Stimulated activated CD4-positive, alpha-beta T cell treated with anti-CD3 and anti-CD28 coated beads, Interleukin-1b, Interleukin-23, amount 100 ng/mL, for 4 hours (primary cell): Measurements from ENCODE around the gene CMTR1.
"Not testable (repeated sequence)": the region's sequence is repeated elsewhere in the genome, so short reads cannot be mapped to it uniquely, and the experiment has no call there.

Experiments
- DNase-seq, 2 donors: peaks; one replicate each; pipeline ENCODE4 v3.0.0-alpha.2; 2020; ENCODE audit warnings: low read depth in 2 of 2

The CMTR1 gene, protein sequence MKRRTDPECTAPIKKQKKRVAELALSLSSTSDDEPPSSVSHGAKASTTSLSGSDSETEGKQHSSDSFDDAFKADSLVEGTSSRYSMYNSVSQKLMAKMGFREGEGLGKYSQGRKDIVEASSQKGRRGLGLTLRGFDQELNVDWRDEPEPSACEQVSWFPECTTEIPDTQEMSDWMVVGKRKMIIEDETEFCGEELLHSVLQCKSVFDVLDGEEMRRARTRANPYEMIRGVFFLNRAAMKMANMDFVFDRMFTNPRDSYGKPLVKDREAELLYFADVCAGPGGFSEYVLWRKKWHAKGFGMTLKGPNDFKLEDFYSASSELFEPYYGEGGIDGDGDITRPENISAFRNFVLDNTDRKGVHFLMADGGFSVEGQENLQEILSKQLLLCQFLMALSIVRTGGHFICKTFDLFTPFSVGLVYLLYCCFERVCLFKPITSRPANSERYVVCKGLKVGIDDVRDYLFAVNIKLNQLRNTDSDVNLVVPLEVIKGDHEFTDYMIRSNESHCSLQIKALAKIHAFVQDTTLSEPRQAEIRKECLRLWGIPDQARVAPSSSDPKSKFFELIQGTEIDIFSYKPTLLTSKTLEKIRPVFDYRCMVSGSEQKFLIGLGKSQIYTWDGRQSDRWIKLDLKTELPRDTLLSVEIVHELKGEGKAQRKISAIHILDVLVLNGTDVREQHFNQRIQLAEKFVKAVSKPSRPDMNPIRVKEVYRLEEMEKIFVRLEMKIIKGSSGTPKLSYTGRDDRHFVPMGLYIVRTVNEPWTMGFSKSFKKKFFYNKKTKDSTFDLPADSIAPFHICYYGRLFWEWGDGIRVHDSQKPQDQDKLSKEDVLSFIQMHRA

DNA sequence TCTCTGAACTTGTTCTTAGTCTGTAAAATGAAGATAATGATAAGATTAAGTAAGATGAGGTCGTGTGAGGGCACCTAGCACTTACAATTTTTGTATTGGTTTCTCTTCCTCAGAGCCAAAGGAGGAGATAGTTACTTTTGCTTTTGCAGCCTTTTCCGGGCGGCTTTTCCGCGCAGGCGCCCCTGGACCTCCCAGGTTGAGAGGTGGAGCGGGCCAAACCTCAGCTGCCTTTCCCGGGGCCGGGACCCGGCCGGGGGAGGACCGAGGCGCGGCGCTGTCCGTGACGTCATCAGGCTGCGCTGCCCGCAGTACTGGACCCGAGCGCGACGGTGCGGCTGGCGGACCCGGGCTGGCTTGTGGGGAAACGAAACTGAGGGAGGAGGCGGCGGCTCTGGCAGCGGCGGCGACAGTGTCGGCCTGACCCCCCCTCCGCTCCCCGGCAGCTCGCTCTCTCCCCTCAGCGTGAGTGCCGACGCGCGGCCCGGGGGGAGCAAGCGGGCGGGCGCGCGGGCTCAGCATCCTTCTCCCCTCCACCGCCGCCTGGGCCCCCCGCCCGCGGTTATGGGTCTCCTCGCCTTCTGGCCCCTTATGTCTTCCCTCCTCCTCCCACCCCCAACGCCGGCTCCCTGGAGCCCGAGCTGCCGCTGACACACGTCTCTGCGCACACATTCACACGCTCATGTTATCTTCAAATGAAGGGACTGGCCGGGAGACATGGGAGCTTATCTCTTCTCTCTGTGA is at the start of gene CMTR1:
Gene CMTR1 (plus strand): TSS at position 306 of the 741 bp plus-strand sequence. CDS start 2,409 bp downstream, outside the sequence.
- DNase-seq, result peak; percentile 93 to 95

DNA sequence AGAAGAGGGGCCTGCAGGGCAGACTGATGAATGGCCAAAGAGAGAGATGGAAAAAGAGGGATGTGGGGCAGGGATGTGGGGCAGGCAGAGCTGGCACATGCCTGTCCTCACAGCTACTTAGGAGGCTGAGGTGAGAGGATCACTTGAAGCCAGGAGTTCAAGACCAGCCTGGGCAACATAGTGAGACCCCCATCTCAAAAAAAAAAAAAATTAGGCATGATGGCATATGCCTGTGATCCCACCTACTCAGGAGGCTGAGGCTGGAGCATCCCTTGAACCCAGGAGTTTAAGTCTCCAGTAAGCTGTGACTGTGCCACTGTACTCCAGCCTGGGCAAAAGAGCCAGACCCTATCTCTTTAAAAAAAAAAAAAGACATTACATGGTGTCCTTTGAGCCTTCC is 44.4 kb upstream of the CMTR1 start:
- no peak for DNase-seq

- no peak for DNase-seq
Measured at GRCh38 chr6:37389857-37390256, 43.2 kb upstream of the CMTR1 start.

DNA sequence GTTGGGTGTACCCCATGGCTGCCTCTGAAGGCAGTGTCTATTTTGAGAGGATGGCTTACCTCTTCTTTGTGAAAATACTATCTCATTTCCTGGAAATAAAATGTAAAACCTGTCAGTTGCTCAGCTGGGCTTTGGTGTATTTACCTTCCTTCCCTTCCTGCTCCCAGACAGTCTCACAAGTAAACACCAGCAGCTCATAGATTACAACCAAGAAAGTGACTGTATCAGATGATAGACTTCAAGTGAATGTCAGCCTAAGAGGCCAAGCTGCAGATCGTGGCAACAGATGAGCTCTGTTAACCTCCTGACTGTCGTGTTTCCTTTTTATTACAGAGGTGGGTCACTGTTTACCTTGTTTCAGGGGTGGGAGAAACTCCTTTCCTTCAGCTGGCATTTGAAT is 41.9 kb upstream of the CMTR1 start:
- DNase-seq, result no peak

DNA sequence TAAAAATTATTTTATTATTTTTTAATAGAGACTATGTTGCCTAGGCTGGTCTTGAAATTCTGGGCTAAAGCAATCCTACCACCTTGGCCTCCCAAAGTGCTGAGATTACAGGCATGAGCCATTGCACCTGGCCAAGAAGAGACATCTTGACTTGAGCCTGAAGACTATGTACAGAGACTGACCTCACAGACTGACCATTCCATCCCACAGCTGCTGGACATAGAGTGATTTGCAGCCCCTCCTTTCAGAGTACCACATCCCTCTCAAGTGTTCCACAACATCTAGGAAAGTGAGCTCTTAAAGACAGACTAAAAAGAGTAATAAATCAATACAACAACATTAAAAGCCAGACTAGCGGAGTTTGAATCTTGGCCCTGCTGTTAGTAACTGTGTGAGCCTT is 40.2 kb upstream of the CMTR1 start:
- DNase-seq, result no peak

DNA sequence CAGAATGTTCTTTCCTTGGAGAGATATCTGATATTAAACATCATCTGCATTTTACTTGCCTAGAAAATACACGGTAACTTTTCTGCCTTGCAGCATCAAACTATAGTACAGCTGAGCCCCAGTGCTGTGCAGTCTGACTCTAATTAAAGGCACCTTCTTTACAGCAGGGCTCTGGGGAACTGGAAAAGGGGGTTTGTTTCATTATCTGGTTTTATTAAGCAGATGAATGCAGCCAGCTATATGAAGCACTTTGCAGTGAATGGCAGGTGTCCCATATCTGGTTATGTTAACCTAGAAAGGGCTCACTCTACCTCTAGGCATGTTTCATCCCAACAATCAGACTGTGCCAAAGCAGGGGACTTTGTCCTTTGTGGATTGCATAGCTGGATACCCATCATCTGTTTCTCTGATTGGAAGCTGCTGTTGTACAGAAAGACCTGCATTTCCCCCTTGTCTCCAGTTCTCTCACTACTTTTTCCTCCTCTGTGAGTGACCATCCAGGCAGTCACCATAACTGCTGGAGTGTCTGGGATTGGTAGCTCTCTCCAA is 39.6 kb upstream of the CMTR1 start:
- no peak for DNase-seq

DNA sequence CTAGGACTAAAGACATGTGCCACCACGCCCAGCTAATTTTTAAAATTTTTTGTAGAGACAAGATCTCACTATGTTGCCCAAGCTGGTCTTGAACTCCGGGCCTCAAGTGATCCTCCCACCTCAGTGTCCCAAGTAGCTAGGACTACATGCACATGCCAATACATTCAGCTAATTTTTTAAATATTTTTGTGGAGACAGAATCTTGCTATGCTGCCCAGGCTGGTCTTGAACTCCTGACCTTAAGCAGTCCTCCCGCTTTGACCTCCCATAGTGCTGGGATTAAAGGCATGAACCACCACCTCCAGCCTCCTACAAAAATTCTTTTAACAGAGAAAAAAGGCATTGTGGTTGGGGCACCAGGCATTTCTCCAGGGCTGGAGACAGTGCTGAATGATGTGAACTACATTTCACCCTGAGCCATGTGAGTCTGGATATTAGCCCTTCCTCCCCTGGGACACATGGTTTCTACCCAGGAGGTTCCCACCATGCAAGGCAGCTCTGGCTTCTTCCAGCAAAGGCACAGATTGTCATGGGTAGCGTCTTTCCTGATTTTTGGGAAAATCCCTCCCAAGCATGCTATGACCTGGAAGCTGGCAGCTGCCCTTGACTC is 36.3 kb upstream of the CMTR1 start:
- DNase-seq, result no peak

DNA sequence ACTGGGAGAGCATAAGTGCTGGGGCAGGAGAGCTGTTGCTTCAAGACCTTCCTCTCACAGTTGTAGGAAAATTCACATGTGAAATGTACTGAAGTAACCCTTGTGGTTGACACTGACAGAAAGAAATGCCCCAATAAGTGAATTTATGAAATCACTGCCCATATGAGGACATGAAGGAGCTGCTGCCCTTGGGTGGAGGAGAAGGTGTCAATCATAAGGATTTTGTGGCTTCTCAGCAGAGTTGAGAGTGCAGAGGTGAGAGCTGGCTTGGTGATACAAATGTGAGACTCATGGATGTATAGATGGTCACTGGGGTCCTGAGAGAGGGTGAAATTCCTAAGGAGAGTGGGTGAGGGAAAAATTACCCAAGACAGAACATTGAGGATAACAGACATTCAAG is 33.9 kb upstream of the CMTR1 start:
- DNase-seq, result no peak

DNA sequence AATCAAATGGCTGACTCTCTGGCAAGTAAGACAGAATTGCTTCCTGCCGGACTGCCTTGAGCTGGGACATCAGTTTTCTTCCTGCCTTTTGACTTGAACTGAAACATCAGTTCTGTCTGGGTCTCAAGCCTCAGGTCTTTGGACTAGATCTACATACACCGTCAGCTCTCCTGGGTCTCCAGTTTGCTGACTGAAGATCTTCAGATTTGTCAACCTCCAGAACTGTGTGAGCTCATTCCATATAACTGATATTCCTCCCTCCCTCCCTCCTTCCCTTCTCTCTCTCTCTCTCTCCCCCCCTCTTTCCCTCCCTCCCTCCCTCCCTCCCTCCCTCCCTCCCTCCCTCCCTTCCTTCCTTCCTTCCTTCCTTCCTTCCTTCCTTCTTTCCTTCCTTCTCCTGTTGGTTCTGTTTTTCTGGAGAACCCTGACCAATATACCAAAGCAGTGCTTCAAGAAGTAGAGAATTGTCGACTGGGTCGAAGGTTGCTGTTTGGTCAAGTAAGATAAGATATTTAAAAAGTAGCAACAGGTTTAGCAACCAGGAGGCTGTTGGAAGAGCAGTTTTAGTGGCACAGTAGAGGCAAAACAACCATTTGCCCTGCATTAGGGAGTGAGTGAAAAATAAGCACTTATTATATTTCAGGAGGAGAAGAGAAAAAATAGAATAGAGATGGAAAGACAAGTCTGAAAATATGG is 33.1 kb upstream of the CMTR1 start:
- DNase-seq, result no peak

DNA sequence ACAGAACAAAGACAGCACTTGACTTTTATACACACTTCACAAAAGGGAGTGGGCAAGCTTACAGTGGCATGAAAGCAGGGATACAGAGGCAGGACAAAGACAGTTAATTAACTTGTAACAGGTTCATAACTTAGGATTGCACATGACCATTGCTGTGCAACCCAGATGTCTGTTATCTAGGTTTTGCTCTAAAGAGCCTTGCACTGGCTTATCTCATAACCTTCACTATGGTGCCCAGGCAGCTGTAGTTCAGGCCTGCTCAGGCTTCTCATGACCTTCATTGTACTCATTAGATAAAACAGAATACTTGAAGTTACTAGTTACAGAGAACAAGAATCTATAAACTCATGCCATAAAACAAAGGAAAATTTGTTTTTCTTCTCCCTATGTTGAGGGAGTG is 31.4 kb upstream of the CMTR1 start:
- not testable (repeated sequence) for DNase-seq

- no peak for DNase-seq
Measured at GRCh38 chr6:37406726-37407341, 26.2 kb upstream of the CMTR1 start.

- no peak for DNase-seq
Measured at GRCh38 chr6:37407948-37408347, 25.1 kb upstream of the CMTR1 start.

- DNase-seq, result no peak
Measured at GRCh38 chr6:37409501-37409900, 23.5 kb upstream of the CMTR1 start.

GRCh38 chr6:37417393-37417792 is 15.6 kb upstream of the CMTR1 start:
- no peak for DNase-seq

DNA sequence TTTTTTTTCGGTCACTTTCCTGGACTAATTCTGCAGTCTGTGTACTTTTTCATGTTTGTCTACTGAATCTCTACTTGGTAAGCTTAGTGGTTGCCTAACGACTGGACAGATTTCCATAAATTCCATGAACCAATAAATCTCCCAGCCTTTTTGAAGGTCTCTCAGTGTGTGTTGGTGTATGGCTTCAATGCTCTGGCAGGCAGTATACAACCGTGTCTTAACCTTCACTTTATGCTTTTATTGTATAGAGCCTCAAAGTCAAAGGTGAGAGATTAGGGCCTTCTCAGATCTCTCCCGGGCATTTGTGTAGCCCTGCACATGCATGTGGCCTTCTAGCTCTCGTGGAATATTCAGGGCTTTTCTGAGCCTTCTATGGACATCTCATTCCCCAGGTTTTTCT is 14.3 kb upstream of the CMTR1 start:
- DNase-seq, result no peak

DNA sequence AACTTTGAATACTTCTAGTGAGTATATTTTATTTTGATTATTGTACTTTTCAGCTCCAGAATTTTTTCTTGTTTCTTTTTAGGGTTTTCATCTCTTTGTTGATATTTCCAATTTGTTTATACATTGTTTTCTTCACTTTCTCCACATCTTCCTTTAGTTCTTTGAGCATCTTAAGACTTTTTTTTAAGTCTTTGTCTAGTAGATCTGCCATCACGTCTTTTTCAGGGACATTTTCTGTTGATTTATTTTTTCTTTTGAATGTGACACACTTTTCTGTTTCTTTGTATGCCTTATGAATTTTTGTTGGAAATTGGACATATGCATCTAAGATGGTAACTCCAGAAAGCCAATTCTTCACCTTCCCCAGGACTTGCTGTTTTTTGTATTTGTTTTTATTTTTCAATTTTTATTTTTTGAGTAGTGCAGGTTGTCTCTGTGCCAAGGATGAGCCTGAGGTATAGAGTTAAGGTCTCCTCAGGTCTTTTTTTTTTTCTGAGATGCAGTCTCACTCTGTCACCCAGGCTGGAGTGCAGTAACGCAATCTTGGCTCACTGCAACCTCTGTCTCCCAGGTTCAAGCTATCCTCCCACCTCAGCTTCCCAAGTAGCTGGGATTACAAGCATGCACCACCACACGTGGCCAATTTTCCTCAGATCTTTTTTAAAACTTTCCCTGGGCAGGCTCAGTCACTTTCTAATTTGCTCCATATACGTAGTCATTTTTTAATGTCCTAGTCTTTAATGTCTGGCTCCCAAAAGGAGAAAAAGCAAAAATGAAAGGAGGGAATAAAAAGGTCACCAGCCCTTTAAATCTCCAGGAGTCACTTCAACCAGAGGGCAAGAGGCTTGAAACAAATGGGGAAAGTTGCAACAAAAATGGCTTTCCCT is 6.7 kb upstream of the CMTR1 start:
- no peak for DNase-seq

DNA sequence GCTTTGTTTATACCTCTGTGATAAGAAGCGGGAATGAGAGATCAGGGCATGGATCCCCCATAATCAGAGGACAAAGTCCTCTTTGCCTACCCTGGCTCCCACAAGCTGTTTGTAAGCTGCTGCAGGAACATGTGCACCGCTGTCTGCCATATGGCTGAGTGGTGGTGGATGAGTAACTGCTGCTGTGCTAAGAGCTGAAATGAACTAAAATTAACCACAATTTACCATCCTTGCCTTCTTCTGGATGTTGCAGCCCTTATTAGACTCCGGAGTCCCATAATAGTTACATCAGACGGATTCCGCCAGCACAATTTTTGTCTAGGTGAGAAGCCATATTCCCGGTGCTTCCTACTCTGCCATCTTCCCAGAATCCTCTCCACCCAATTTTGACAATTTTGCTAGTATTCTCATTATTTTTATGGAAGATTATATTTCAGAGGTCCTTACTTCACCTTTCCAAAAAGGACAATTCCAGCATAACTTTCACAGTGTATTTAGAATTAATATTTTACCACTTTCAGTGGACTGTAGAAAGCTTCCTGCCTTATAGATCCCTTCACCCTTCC is 6.0 kb upstream of the CMTR1 start:
- DNase-seq, result no peak

DNA sequence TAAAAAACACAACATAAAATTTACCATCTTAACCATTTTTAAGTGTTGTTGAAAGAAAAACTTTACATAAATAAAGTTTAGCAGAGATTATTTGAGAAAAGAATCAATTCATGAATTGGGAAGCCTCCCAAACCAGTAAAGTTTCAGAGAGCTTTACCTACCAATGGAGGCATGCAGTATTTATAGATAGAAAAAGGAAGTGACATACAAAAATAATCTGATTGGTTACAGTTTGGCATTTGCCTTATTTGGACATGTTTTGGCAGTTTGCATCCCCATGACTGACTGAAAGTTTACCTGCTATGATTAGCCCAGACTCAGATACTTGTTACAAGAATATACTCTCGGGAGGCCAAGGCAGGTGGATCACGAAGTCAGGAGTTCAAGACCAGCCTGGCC is 3.7 kb upstream of the CMTR1 start:
- no peak for DNase-seq

DNA sequence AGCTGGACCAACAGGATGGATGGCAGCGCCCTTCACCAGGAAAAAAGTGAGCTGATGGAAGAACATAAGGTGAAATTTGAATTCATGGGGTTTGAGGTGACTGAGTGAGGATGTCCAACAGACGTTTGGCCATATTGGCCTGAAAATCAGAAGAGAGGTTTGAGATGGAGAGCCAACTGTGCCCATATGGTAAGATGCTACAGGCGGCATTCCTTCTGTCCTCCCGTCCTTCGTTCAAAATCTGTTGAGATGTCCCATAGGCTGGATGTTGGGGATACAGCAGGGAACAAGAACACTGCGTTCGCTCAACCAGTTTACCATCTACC is 468 bp upstream of the CMTR1 start:
- DNase-seq, result no peak
